Prostate gland (tissue), 2 donors: ENCODE results near the gene MTRFR.

Experiments used
- CTCF ChIP-seq, 4 experiments: fragments of 200-600 bp in 2 of 4; fragments of 450-650 bp in 2 of 4; sonication (generic) in 2 of 4; IDR thresholded peaks; 1 replicate in 3 of 4; 2 replicates in 1 of 4; pipeline ENCODE4 v1.5.1; 2016 to 2019; ENCODE audit warnings: antibody characterized with exemption in 4 of 4, mild to moderate bottlenecking in 2 of 4, moderate library complexity in 2 of 4
- POLR2AphosphoS5 ChIP-seq: sonication (generic); formaldehyde crosslinking; IDR thresholded peaks from one replicate; pipeline ENCODE4 v1.6.1; 2017; ENCODE audit warnings: antibody characterized with exemption

- TF ChIP-seq CTCF (IDR thresholded peaks at IDR 0.05) (no peak), POLR2AphosphoS5 (peak; percentile 35)
Measured at GRCh38 chr12:123253641-123254459, 20.6 kb downstream of the MTRFR start.
